Endothelial cell of umbilical vein (primary cell): ENCODE measurements around the gene NCAPH2. TPM values are rescaled to one million over a fixed set of nuclear protein-coding genes. Genes with fewer than 3 reads are reported as not detected.

Experiments used
- BruUV-seq: library from RNA; stranded (reverse); fragments of 400-500 nt; replicated peaks from 2 replicates; lab custom pipeline; 2021; lab: Mats Ljungman, UMichigan
- CTCF ChIA-PET: fragments of 300-600, 350-600 bp; sonication (Branson Sonifier 250); formaldehyde crosslinking; loops from one replicate; lab custom pipeline; 2021; ENCODE audit warnings: antibody characterized with exemption, inconsistent platforms; lab: Charles Lee
- POLR2A ChIA-PET: fragments of 300-600, 350-600 bp; sonication (Branson Sonifier 250); formaldehyde crosslinking; loops from one replicate; lab custom pipeline; 2021; ENCODE audit warnings: antibody characterized with exemption, inconsistent platforms; lab: Charles Lee
- DNase-seq: peaks from one replicate; pipeline ENCODE4 v3.0.0-alpha.2; 2011; ENCODE audit warnings: low read depth, low spot score
- FAIRE-seq: peaks from 2 replicates; lab custom pipeline; 2011; peaks lifted over from hg19 to GRCh38; lab: Jason Lieb, UNC
- H2AFZ ChIP-seq: 2 replicates; pipeline ENCODE4 v1.6.0; 2012; ENCODE audit warnings: low read depth, low read length, control low read depth, inconsistent platforms
- H3K27ac ChIP-seq: 2 replicates; pipeline ENCODE4 v1.5.1; 2011; ENCODE audit warnings: low read depth, mild to moderate bottlenecking, control low read depth, low read length, moderate library complexity; ENCODE audit not compliant: insufficient read depth
- H3K27me3 ChIP-seq, 2 experiments: 2 replicates each; pipeline versions ENCODE4 v1.6.0 to v1.6.1; 2011; ENCODE audit warnings: low read length in 2 of 2, mixed read lengths in 1 of 2; ENCODE audit not compliant: control insufficient read depth in 2 of 2, insufficient read depth in 2 of 2
- H3K36me3 ChIP-seq, 2 experiments: 2 replicates in 1 of 2; 3 replicates in 1 of 2; pipeline ENCODE4 v1.5.1; 2011; ENCODE audit warnings: low read length in 2 of 2, mild to moderate bottlenecking in 1 of 2, moderate library complexity in 1 of 2; ENCODE audit not compliant: control insufficient read depth in 2 of 2, insufficient read depth in 2 of 2; ENCODE audit errors: extremely low read depth in 1 of 2
- H3K4me1 ChIP-seq: 3 replicates; pipeline ENCODE4 v1.5.1; 2011; ENCODE audit warnings: mild to moderate bottlenecking, low read length; ENCODE audit not compliant: control insufficient read depth, insufficient read depth; ENCODE audit errors: extremely low read depth
- H3K4me2 ChIP-seq: 2 replicates; pipeline ENCODE4 v1.6.1; 2011; ENCODE audit warnings: low read length, control low read depth, mixed read lengths; ENCODE audit not compliant: insufficient read depth
- H3K4me3 ChIP-seq, 3 experiments: fragments of 200-600 bp in 1 of 3; sonication (generic), shearing (Covaris generic) in 1 of 3; replicated peaks in 1 of 3; 2 replicates each; pipeline ENCODE4 v1.5.1; 2011 to 2016; ENCODE audit warnings: control low read depth in 3 of 3, low read length in 3 of 3, mild to moderate bottlenecking in 2 of 3, inconsistent platforms in 1 of 3, low read depth in 1 of 3, moderate library complexity in 1 of 3; ENCODE audit not compliant: insufficient read depth in 1 of 3
- H3K79me2 ChIP-seq: 2 replicates; pipeline ENCODE4 v1.6.0; 2012; ENCODE audit warnings: low read length, inconsistent platforms; ENCODE audit not compliant: control insufficient read depth, insufficient read depth
- H3K9ac ChIP-seq: replicated peaks from 2 replicates; pipeline ENCODE3; 2011; ENCODE audit warnings: low read length, control low read depth; ENCODE audit not compliant: insufficient read depth; ENCODE audit errors: extremely low read depth
- H3K9me1 ChIP-seq: replicated peaks from 3 replicates; pipeline ENCODE4 v1.6.0; 2011; ENCODE audit warnings: mild to moderate bottlenecking, low read length; ENCODE audit not compliant: control insufficient read depth, insufficient read depth; ENCODE audit errors: extremely low read depth
- H3K9me3 ChIP-seq: replicated peaks from 2 replicates; pipeline ENCODE4 v1.5.1; 2012; ENCODE audit warnings: low read length, inconsistent platforms; ENCODE audit not compliant: control insufficient read depth, insufficient read depth
- H4K20me1 ChIP-seq: replicated peaks from 2 replicates; pipeline ENCODE3; 2011; ENCODE audit warnings: mild to moderate bottlenecking, low read length; ENCODE audit not compliant: control insufficient read depth, insufficient read depth; ENCODE audit errors: extremely low read depth
- CTCF ChIP-seq, 2 donors: IDR thresholded peaks; 1 replicate in 1 of 2; 2 replicates in 1 of 2; pipeline ENCODE4 v1.5.1; 2011; ENCODE audit warnings: low read length in 2 of 2, mild to moderate bottlenecking in 2 of 2, moderate library complexity in 2 of 2, control low read depth in 1 of 2, inconsistent platforms in 1 of 2, low read depth in 1 of 2; ENCODE audit not compliant: insufficient read depth in 1 of 2; ENCODE audit errors: extremely low read depth in 1 of 2
- POLR2A ChIP-seq: IDR thresholded peaks from 2 replicates; pipeline ENCODE4 v1.6.1; 2012; ENCODE audit warnings: low read depth, mild to moderate bottlenecking, control low read depth, low read length
- POLR2AphosphoS5 ChIP-seq: IDR thresholded peaks from 2 replicates; pipeline ENCODE4 v1.6.1; 2012; ENCODE audit warnings: low read depth, mild to moderate bottlenecking, control low read depth, low read length, moderate library complexity; ENCODE audit not compliant: insufficient read depth
- dilution Hi-C: fragments of 300-500 bp; cut with MboI; formaldehyde crosslinking; loops from one replicate; pipeline ENCODE4 v1.15.0; 2019; ENCODE audit warnings: low sequenced_read_pairs; ENCODE audit not compliant: extremely low pct_ligation_motif_present
- intact Hi-C: fragments of 100-400 bp; cut with micrococcal nuclease; formaldehyde crosslinking; loops from one replicate; pipeline ENCODE4 v1.10.0; 2022
- polyA plus RNA-seq, 4 experiments: library from polyadenylated mRNA; depleted of rRNA in 3 of 4; stranded (reverse) in 3 of 4; unstranded in 1 of 4; fragments of >200 nt; gene quantifications; 2 replicates each; pipeline versions ENCODE4 v1.2.1 to v1.2.3, GENCODE V29; 2011 to 2012; ENCODE audit warnings: missing spikeins in 1 of 4
- total RNA-seq: library from RNA; stranded (reverse); gene quantifications from 2 replicates; pipeline ENCODE4 v1.2.3, GENCODE V29; 2021

Gene NCAPH2
- total and polyA plus RNA-seq, 2 donors (not counting 3 experiments of a cell fraction or from before 2014, with no cell fraction given) = 42.4 to 43.2 TPM

GRCh38 chr22:50471962-50472361 is 36.1 kb upstream of the NCAPH2 start:
- Histone ChIP-seq H3K27ac (no peak overlapping the region), H3K36me3 (peaks cover 0 to 5% of the 10 kb centered on the region in 2 experiments), H2AFZ (no peak overlapping the region), H3K9me1 (no peaks in the 10 kb centered on the region), H4K20me1 (peaks cover 3% of the 10 kb centered on the region), H3K79me2 (peaks cover 65% of the 10 kb centered on the region), H3K4me3 (no peak overlapping the region), H3K9me3 (no peaks in the 10 kb centered on the region), H3K4me2 (no peak overlapping the region), H3K27me3 (no peaks in the 10 kb centered on the region), H3K9ac (no peak overlapping the region), H3K4me1 (peaks cover 17% of the 10 kb centered on the region)
- DNase-seq = no peak
- no peak for TF ChIP-seq POLR2A
- CTCF ChIA-PET = no interaction called here
- dilution Hi-C loops (no loop called here), intact Hi-C loops (no loop called here)
- no peak for FAIRE-seq
- POLR2A ChIA-PET = no interaction called here
- no TSS peak for BruUV-seq

GRCh38 chr22:50473088-50473487 is 34.9 kb upstream of the NCAPH2 start:
- DNase-seq = no peak
- POLR2A ChIA-PET = no interaction called here
- CTCF ChIA-PET = interaction anchor here (1.0 to 1.6 kb wide), 3 partner anchors 23 to 52 kb away, joined by 3 to 8 read pairs (median 5); partner anchors contain the start of genes LMF2 and SCO2

More at GRCh38 chr22:50473088-50473487, 34.9 kb upstream of the NCAPH2 start:
- no peak overlapping the region for H3K9ac ChIP-seq
- no peak overlapping the region for H3K4me3 ChIP-seq
- TF ChIP-seq POLR2AphosphoS5 (no peak), CTCF (IDR thresholded peaks at IDR 0.05; ENCODE audit: extremely low read depth in 1 of 2, insufficient read depth in 1 of 2, low read depth in 1 of 2, low read length in 2 of 2) (peak in 1 of 2 donors; percentile 17), POLR2A (no peak)
- no peaks in the 10 kb centered on the region for H3K27me3 ChIP-seq
- H3K4me2 ChIP-seq = no peak overlapping the region
- intact Hi-C loops = no loop called here
- H3K4me1 ChIP-seq = peaks cover 17% of the 10 kb centered on the region
- no TSS peak for BruUV-seq
- H2AFZ ChIP-seq = no peak overlapping the region
- FAIRE-seq = no peak
- H3K36me3 ChIP-seq = no peaks in the 10 kb centered on the region
- H3K9me1 ChIP-seq = no peaks in the 10 kb centered on the region
- no peak overlapping the region for H3K27ac ChIP-seq
- peaks cover 3% of the 10 kb centered on the region for H4K20me1 ChIP-seq
- no peaks in the 10 kb centered on the region for H3K9me3 ChIP-seq
- dilution Hi-C loops = no loop called here
- peaks cover 61% of the 10 kb centered on the region for H3K79me2 ChIP-seq
